ENCODE data around the gene RALGDS. TPM values are rescaled to one million over a fixed set of nuclear protein-coding genes. Genes with fewer than 3 reads are reported as not detected.
A peak's percentile ranks its signal among the peaks of the same experiment; 100 is the strongest.

RALGDS gene
- total and polyA plus RNA-seq, 11 donors, result 17.8 to 70.1 (median 25.8) TPM

DNA sequence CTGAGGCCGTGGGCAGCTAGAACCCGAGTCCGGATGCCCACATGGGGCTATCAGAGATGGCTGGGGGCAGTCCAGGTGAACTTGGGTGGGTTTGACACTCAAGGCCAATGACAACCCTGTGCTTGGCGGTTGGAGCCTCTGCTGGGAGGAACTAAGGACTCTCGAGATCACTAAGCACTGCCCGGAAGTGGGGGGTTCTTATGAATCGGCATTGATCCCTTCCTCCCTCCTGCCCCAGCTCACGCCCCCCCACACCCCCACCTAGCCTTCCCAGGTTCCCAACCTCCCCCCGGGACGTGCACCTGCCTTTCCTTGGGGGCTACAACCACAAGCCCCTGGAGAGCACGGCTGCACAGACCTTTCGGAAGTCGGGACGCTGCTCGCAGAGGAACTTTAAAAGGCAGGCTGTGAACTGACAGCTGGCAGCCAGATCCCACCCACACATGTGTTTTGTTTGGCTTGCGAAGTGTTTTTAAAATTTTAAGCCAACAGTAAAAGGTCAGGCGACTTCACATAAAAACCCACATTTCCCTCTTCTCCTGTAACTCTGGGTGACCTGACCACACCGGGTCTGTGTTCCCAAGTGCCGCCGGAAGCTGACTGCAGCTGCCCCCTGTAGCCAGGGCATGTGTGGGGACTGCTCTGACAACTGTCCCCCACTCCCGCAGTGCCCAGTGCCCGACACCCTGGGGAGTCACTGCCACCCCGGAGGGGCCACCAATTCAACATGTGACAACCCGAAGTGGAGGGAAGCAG is 5.1 kb upstream of the RALGDS start:
- no peak for TF ChIP-seq POLR2A (IDR thresholded peaks at IDR 0.05)
- TF ChIP-seq, protein P1, sequence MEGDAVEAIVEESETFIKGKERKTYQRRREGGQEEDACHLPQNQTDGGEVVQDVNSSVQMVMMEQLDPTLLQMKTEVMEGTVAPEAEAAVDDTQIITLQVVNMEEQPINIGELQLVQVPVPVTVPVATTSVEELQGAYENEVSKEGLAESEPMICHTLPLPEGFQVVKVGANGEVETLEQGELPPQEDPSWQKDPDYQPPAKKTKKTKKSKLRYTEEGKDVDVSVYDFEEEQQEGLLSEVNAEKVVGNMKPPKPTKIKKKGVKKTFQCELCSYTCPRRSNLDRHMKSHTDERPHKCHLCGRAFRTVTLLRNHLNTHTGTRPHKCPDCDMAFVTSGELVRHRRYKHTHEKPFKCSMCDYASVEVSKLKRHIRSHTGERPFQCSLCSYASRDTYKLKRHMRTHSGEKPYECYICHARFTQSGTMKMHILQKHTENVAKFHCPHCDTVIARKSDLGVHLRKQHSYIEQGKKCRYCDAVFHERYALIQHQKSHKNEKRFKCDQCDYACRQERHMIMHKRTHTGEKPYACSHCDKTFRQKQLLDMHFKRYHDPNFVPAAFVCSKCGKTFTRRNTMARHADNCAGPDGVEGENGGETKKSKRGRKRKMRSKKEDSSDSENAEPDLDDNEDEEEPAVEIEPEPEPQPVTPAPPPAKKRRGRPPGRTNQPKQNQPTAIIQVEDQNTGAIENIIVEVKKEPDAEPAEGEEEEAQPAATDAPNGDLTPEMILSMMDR (IDR thresholded peaks at IDR 0.05), result no peak
- peak in 4 of 5 donors; percentile 61 to 68 (median 65) for DNase-seq

DNA sequence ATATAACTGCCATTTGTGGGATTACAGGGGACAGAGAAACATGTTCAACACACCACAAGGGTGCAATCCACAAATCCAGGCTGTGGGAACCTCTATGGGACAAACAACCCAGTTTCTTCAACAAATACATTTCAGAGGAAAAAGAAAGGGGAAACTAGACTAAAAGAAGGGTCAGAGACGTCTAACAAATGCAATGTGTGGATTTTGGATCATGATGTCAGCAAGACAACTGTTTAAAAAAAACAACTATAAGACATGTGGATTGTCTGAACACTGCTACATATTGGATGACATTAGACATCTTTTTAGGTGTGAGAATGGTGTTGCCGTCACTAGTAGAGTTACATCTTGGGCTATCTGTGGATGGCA is 3.9 kb upstream of the RALGDS start:
- Histone ChIP-seq H3K36me3 (no peaks in the 10 kb centered on the region), H3K27ac (peak overlapping the region in 1 of 12 donors; percentile 83), H3K9me3 (no peaks in the 10 kb centered on the region), H3K27me3 (no peaks in the 10 kb centered on the region), H3K4me3 (no peak overlapping the region), H3K4me1 (peaks cover 13 to 77% (median 58%) of the 10 kb centered on the region in 12 donors)
- TF ChIP-seq, protein P1 (IDR thresholded peaks at IDR 0.05), result no peak
- TF ChIP-seq POLR2A (IDR thresholded peaks at IDR 0.05), result no peak
- intact Hi-C loops (cut with DNase I), result no loop called here
- DNase-seq (no peak), ATAC-seq (no peak)
- 81 to 91% (median 83%) methylated on average over 2 of the region's 2 CpGs for WGBS, 4 donors

More for the DNA sequence above, 5.1 kb upstream of the RALGDS start:
- H3K36me3 ChIP-seq, result no peaks in the 10 kb centered on the region
- 29 to 51% (median 40%) methylated on average over 17 to 24 of the region's 24 CpGs for WGBS, 4 donors
- peaks cover 13 to 73% (median 54%) of the 10 kb centered on the region in 12 donors for H3K4me1 ChIP-seq
- H3K4me3 ChIP-seq, result peak overlapping the region in 10 of 12 donors; percentile 0 to 40 (median 24)
- H3K27ac ChIP-seq, result peak overlapping the region in 11 of 12 donors; percentile 54 to 83 (median 71)
- no peaks in the 10 kb centered on the region for H3K27me3 ChIP-seq
- H3K9me3 ChIP-seq, result no peaks in the 10 kb centered on the region
- ATAC-seq, result peak in 3 of 4 donors; percentile 0 to 35 (median 13)
- intact Hi-C loops (cut with DNase I), result no loop called here

DNA sequence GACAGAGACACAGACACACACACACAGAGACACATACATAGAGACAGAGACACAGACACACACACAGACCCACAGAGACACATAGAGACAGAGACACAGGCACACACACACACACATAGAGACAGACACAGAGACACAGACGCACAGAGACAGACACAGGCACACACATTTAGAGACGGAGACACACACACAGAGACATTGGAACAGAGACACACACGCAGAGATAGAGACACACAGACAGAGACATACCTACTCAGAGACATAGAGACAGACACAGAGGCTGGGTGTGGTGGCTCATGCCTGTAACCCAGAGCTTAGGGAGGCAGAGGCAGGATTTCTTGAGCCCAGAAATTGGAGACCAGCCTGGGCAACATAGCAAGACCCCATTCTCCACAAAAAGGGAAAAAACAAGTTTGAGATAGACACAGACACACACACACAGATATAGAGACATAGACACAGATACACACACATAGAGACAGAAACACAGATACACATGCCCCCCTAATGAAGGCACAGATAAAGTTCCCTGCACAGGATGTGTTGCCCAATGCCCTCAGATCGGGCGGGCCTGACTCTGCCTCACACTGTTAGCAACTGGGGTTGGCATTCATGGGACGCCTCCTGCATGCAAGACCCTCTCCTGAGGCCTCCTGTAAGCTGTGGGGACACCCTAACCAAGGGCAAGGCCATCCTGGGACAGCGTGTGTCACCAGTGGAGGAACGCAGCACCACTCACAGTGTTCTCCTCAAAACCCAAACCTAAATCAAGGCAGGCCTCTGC is 3.3 kb upstream of the RALGDS start:
- DNase-seq, result no peak
- WGBS, 4 donors, result 93 to 100% (median 95%) methylated on average over 8 of the region's 8 CpGs
- peak overlapping the region in 1 of 12 donors; percentile 83 for H3K27ac ChIP-seq
- no peak for ATAC-seq
- no peaks in the 10 kb centered on the region for H3K9me3 ChIP-seq
- no peaks in the 10 kb centered on the region for H3K27me3 ChIP-seq
- no peak overlapping the region for H3K4me3 ChIP-seq
- intact Hi-C loops (cut with DNase I), result no loop called here
- TF ChIP-seq, protein P1 (IDR thresholded peaks at IDR 0.05), result no peak
- TF ChIP-seq POLR2A (IDR thresholded peaks at IDR 0.05), result no peak
- peaks cover 13 to 81% (median 64%) of the 10 kb centered on the region in 12 donors for H3K4me1 ChIP-seq
- H3K36me3 ChIP-seq, result no peaks in the 10 kb centered on the region
